NCI-H2107 (cell line): ENCODE results near the gene NRG3.

Source experiments
- DNase-seq: peaks from one replicate; lab custom pipeline; 2025; lab: John Stamatoyannopoulos, UW

The NRG3 gene

DNA sequence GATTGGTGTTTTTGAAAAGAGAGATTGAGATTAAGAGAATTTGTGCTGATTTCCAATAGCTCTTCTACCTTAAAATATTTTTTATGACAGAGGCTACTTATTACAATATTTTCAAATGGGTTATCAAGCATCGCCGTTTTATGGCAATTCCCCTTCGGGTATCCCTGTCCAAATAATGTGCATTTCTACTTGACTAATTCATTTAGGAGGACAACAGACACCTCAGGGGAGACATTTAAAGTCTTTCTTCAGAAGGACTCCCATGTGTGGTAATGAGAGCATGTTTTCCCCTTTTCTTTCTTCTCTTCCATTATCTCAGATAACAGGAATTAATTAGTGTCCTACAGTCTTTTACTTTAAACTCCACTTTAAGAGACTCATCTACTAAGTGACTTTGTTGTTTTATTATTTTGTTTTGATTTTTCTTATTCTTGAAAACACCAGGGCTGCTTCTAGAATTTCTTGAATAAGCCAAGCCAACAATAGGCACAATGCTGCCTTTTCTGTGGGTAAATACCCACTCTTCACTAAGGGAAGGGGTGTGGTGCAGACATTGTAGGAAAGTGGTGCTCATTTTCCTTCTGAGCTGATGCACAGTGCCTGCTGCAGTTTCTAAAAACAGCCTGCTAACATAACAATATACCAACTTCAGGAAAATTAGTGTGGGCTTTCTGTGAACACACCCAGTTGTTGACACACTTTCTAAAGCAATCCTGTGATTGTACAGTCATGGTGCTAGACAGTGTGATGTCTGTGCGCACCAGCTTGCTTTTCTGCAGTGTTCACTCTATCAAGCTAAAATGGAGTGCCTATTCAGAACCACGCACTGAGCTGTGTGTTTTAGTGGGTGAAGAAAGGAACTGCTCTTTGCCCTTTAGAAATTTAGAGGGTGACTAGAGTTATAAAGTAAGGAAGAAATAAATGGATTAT is 597.7 kb downstream of the NRG3 start:
- no peak for DNase-seq

DNA sequence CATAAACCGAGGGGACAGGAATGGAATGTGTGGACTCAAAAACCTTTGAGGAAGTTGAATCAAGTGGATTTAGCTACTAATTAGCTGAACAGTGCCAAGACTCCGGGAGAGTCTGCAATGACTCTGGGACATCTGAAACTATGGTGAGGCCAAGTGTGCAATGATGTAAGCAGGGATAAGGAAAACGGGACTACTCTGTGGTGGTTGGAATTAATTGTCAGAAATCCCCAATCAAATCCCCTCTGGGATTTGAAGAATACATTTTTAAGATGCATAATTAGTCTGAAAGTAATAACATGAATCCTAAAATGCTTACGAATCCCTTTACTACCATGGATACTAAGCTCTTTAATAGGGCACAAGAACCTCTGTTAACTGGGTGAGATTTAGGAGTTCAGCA is 602.8 kb downstream of the NRG3 start:
- no peak for DNase-seq

DNA sequence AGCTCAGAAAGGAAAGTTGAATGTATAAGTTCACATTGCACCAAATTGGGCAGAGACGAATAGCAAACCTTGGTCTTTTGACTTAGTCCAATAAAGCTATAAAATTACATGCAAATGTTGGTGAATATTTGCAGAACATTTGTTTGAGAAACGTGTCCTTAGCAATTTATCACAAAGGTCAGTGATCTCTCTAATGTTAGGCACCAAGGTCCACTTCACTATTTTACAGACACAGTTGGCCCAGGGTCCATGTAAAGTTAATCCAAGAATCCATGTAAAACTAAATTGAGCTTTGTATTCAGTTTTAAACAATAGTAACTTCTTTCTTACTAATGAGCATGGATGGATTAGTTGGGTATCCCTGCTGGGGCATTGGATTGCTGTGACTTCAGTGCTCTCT is 617.7 kb downstream of the NRG3 start:
- DNase-seq, result no peak

DNA sequence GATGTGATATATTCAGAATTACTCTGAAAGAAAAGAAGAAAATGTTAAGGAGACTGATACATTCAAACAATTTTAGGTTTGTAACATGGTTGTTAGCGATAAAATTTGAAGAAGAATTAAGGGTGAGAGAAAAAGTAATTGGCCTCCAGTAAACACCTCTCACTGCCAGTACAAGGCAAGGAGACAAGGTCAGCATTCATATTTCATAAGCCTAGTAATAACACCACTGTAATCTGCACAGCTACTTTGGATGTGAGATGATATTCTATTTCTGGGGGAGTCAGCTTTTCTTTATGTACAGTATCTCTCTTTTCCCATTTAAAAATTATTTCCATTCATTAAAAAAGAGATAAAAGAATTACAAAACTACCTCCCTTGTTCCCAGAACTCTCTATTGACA is 621.1 kb downstream of the NRG3 start:
- DNase-seq, result no peak

DNA sequence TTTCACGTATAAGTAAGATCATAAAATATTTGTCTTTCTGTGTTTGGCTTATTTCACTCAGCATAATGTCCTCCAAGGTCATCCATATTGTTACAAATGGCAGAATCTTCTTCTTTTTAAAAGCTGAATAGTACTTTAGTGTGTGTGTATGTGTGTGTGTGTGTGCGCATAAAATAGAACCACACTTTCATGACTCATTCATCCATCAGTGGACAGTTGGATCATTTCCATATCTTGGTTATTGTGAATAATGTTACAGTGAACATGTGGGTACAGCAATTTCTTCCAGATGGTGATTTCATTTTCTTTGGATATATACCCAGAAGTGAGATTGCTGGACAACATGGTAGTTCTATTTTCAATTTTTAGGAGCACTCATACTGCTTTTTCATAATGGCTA is 622.4 kb downstream of the NRG3 start:
- DNase-seq, result no peak

DNA sequence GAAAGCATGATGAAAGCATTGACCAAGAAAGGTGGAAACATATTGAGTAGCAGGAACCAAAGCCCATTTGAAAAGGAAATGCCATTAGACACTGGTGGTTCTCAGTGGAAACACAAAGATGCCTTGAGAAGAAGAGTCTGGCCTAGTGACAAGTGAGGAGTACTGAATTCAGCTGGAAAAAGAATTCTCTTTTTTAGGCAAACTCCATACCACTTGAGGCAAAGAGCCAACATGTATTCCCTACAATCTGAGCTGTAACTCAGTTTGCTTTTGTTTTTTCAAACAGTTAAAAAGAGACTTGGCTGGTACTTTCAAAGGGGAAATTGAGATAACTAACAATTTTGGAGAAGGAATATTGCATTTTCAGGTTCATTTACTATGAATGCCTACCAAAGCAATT is 624.0 kb downstream of the NRG3 start:
- DNase-seq, result no peak

DNA sequence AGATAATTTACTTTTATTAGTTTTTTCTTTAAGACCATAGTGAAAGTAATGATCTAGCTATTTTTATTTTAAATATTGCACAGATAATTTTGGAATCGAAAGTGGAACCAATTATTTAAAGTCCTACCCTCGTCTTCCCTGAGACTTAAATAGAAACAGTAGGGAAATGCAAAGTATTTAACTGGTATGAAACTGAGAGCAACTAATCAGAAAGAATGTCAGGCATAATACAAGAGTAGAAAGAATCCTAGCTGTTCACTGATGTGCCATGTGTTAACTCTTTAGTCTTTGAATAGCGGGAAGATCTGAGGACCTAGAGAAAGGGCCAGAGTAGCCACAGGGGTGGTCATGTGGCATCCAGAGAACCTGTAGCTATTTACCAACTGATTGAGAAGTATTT is 630.0 kb downstream of the NRG3 start:
- DNase-seq, result no peak

DNA sequence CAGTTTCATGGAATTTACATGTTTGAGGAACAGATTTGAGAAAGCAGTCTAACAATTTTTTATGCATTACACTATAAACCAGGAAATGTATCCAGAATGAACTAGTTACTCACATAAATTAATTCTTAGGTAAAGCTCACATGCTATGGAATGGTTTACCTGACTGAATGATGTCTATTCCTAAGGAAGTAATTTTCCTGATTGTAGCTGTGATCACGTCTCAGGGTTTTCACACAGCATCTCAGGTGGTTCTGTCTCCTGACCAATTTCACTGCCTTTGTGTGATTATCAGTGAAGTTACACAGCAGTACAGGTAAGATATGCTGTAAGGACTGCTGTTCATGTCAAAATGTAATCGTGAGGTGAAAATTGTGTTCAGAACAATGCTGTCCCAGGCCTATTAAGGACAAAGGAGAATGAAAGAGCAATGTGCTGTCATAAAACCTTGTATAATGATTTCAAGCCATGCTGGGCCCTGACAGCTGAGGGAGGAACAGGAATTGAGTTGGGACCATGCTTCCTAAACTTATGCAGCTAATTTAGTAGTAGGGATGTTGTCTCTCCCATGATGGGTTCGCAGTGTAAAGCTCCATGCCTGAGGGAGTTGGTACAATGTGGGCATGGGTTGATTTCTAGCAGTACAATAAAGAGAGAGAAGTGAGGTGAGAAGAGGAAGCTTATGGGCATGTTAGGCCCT is 631.8 kb downstream of the NRG3 start:
- no peak for DNase-seq

DNA sequence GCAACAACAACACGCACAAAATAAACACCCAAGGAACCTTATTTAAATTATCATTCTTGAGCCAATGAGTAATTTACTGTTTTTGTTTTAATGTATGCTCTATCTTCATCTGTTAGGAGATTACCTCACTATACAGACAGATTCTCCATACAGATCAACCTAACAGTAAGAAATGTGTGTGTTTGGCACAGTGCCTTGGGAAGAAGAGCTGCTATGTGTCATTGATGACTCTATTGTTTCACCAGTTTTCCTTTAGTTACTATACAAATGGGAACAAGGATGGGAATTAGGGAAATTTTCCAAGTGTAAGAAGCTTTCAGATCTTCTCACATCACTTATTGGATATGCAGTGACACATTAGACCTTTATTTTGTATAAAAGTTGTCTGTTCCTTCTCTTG is 640.3 kb downstream of the NRG3 start:
- no peak for DNase-seq

DNA sequence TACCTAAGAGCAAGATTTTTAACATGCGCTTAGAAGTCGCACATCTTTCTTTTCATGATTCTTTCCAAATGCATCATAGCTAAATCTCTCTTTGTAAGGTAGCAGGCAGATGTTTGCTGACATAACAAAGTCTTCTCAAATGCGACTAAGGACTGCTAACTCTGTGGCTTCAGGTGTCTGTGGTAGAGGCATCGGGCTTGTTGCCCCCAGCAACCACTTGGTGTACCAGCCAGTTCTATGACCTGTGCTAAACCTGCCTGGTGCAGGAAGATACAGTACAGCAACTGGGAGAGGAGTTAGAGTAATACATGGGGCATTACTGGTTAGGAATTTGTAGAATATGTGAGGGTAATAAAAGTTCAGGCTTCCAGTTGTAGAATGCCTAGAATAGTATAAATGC is 654.1 kb downstream of the NRG3 start:
- no peak for DNase-seq

DNA sequence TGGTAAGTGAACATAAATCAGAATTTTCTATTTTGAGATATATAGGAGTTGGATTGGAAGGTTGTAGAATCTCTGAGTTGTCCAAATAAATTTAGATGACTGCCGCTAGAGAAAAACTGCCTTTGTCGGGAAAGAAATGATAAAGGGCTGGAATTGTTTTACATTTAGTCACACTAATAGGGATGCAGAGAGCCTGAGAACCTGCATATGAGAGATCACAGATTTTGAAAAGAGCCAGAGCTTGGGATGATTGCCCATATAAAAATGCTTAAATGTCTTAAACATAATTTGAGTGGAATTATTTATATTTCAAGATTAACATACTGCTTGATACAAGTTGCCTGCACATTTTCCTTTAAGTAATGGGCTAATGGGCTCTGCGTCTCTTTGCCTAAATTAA is 660.5 kb downstream of the NRG3 start:
- no peak for DNase-seq

DNA sequence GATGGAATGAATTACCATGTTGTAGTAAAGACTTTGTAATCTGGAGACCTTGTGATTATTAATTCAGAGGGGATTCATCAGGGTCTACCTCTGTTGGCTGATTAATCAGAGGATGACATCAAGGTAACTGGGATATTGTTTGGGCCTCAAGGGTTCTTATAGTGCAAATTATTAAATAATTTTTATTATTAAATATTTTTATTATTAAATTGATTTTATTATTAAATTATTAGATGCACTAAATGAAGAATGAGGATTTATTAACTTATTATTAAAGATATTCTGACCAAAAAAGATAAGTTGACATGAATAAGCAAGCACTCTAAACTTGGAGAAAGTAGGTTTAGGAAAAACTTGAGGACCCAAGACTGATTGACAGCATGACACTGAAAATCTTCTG is 661.7 kb downstream of the NRG3 start:
- DNase-seq, result no peak

DNA sequence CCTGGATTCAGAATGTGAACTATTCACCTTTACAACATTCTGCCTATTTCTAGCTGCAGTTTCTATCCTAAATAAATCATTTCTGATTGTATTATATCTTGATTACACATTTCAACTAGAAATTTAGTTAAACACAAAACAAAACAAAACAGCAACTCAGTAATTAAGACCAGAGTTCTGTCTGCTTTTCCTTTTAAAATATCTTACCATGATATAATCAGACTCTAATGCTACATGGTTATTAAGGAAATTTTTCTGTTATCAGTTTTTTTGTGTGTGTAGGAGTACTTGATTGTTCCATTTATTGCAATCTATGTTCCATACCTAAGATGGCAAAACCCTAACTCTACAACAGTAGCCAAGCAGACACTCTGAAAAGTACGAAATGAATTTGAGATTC is 663.3 kb downstream of the NRG3 start:
- DNase-seq, result no peak

DNA sequence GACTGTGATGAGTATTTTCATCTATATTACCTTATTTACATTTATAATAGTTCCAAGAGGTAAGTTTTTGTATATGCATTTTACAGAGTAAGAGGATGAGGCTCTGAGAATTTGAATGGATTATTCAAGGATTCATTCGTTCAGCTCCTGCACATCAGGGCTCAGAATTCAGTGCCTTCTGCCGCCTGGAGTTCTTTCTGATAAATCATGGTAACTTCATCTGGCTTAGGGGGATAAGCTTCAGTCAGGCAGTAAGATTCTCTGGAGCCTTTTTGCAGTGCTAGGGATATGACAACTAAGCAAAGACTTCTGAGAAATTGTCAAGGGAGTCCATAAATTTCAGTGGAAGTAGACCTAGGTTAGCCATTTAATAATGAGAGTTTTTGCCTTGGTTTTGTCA is 668.6 kb downstream of the NRG3 start:
- no peak for DNase-seq

DNA sequence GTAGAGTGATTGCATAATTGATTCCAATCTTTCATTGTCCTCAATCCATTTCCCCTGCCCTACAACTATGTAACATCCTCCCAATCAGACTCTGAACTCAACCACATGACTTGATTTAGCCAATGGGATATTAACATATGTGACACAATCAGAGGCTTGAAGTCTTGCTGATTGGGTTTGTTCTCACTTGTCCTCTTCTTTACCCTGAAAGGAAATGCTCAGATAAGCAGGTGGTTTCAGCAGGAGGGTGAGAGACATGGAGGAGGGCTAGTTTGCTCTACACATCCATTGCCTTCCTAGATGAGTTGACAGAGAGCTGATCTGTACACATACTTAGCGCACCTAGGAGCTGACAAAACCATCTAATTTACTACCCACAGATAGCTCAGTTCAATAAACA is 669.4 kb downstream of the NRG3 start:
- DNase-seq, result no peak

DNA sequence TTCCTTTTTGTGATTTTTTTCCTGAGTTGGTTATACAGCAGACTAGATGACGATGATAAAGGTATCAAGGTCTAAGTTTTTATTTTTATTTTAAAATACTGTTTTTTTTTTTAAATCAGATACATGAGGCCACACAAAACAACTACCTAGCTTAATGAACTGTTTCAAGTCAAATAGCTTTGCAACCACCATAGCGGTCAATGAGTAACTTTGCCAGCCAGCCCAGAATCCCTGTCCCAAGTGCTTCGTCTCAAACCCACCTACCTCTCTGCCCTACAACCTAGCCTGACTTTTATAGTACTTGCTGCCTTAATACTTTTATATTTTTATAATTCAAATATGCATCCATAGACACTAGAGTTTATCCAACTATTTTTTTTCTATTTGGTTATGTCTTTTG is 676.5 kb downstream of the NRG3 start:
- DNase-seq, result no peak

DNA sequence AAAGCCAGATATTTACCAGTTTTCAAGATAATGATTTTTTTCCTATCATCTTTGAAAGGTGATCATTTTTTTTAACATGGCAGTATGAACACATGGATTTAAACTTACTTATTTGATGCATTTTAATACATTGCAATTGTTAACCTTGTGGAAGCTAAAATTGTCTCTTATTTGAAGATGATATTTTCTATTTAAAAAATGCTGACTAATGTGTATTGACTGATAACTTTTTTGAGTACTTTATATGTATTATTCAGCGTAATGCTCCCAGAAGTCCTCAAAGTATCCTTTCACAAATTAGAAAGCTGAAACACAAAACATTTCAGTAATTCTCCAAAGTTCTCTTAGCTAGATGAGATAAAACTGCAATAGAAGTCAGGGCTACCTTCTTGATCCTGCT is 677.3 kb downstream of the NRG3 start:
- no peak for DNase-seq

DNA sequence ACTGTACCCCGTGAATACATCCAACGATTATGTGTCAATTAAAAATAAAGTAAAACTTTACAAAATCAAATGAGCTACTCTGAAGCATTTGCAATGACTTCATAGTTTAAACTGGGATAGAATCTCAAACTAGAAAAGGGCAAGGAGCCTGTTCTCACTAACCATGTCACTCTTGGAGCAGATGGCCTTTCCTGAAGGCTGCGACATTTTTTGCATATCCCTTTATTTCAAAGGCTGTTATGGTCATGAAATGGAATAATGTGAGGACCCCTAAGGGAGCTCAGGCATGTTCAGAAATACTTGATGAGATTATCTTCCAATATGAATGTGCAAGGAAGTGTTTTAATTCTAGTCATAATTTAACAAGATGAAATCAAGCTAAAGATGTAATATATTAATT is 679.4 kb downstream of the NRG3 start:
- DNase-seq, result no peak

DNA sequence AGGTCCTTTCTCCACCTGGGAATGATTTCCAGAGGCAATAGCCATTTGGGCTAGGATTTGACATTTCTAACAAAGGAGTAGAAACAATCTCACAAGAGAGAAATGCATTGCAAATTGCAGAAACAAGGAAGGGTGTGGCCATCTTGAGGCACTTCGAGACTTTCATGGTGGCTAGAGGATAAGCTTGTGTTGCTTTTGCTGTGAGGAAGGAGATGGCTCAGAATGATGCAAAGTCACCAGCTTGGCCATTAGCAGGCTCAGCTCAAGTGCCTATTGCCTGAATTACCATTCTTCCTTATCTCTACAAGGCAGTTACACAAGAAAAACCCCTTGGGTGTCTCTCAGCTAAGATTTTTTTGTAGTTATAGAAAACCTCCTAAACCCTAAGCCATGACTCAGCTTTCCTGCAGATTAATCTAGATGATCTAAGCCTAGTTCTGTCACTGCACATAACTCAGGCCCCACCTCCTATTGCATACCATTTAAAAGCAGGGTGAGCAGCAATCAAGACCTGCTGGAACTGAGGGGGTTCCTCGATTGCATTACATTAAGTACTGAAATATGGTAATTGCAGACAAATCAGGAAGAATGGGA is 683.1 kb downstream of the NRG3 start:
- no peak for DNase-seq

DNA sequence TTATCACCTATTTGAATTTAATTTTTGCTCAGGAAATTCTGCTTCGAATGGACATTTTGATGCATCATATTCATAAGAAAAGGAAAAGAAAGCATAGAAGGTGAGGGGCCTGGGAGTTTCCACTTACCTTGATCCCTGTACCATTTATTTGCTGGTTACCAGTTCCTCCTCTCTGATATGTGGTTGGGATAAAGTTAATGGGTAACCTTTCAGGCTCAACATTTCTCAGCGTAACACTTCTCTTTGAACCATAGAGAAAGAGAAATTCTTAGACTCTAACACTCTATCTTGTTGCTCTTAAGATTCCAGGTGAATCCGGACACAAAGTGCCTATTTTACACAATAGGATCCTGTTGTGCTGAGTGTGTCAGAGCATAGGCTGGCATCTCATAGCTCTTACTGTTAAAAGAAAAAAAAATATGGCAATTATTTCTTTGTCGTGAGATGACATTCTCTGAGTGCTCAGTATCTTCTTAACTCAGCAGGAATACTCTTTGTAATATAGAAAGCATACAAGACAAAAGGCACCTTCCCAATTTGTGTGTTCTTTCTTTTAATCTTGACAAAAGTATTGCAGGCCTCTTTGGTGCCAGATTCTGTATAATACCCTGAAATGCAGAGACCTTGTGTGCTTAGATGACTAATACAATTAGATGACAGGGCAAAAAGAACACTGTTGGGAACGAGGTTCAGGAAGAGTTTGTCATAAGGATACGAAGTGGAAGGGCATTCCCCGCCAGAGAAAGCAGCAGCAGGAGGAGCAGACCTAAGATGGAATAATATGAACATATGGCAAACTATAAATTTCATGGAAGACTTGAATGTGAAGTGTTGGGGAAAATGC is 689.6 kb downstream of the NRG3 start:
- DNase-seq, result no peak

DNA sequence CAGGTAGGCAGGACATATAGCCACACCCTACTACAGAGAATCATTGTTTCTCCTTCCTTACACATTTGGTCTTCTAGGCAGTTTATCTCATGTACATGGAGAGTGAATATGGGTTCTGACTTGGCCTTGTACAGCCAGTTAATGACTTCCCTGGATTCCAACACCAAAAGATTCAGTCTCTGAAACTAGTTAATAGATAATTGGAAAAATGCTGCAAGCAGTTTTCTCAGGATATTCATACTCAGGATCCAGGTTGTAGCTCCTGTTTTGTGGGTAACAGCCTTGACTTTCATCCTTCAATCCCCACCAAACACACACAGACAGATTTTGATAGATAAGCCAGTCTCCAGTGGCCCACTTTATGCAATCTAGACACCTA is 690.2 kb downstream of the NRG3 start:
- no peak for DNase-seq

DNA sequence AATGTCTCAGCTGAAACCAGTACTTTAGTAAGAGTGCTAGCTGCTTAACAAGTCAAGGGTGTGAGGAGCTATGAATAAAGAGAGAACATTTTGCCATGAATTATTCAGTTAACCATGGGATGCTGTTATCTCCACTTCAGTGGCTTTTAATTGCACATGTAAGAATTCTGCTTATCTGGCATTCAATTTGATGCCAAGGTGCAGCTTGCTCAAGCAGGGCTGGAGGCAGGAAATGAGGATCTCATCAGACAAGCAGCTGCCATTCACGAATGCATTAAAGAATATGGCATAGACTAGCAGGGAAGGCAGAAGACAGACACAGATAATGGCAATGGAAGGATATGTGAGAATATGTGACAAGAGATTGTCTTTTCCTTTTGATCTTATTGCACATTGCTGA is 697.8 kb downstream of the NRG3 start:
- DNase-seq, result no peak
